ENCODE data around the gene CKLF.

DNA sequence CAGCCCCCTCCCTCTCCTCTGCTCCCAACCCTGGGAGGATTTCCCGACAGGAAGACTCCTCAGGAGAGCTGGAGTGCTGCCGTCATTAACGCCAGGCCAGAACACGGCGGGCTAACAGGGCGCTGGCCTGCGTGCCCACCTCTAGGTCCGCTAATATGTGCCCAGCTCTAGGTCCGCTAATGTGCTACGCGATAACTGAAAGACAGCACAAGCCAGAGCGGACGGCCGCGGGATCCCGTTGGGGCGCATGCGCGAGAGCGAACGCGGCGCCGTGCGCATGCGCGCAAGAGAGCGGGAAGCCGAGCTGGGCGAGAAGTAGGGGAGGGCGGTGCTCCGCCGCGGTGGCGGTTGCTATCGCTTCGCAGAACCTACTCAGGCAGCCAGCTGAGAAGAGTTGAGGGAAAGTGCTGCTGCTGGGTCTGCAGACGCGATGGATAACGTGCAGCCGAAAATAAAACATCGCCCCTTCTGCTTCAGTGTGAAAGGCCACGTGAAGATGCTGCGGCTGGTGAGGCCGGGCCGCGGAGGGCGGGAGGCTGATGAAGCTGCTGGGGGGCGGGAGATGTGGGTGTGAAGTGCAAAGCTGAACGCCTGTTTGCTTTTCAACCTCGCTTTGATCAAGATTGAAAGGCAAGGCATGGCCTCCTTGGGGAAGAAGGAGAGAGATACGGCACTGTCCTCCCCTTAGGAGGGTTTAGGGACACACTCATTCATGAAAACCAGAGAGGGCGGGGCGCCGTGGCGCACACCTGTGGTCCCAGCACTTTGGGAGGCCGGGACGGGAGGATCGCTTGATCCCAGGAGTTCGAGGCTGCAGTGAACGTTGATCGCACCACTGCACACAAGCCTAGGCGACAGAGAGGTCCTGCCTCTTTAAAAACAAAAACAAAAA, at the start of gene CKLF:
- TF ChIP-seq, protein P1, sequence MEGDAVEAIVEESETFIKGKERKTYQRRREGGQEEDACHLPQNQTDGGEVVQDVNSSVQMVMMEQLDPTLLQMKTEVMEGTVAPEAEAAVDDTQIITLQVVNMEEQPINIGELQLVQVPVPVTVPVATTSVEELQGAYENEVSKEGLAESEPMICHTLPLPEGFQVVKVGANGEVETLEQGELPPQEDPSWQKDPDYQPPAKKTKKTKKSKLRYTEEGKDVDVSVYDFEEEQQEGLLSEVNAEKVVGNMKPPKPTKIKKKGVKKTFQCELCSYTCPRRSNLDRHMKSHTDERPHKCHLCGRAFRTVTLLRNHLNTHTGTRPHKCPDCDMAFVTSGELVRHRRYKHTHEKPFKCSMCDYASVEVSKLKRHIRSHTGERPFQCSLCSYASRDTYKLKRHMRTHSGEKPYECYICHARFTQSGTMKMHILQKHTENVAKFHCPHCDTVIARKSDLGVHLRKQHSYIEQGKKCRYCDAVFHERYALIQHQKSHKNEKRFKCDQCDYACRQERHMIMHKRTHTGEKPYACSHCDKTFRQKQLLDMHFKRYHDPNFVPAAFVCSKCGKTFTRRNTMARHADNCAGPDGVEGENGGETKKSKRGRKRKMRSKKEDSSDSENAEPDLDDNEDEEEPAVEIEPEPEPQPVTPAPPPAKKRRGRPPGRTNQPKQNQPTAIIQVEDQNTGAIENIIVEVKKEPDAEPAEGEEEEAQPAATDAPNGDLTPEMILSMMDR (conservative IDR thresholded peaks at IDR 0.05 in 1 of 2, IDR thresholded peaks at IDR 0.05 in 1 of 2; ENCODE audit: extremely low read depth in 1 of 2, insufficient read depth in 1 of 2, low read depth in 1 of 2, low read length in 2 of 2) = no peak
- TF ChIP-seq EZH2 (IDR thresholded peaks at IDR 0.05; ENCODE audit: borderline replicate concordance, low read length) = no peak

All from mammary epithelial cell (primary cell).